GM20431 (cell line): ENCODE data around the gene JARID2.

Experiments
- in situ Hi-C: fragments of 300-500 bp; cut with MseI, MboI; formaldehyde crosslinking; loops from one replicate; pipeline ENCODE4 v1.15.0; 2020; ENCODE audit warnings: low sequenced_read_pairs; ENCODE audit not compliant: unreplicated experiment

JARID2 gene

GRCh38 chr6:15366003-15366535 is 120.2 kb downstream of the JARID2 start:
- in situ Hi-C loops, result no loop called here

GRCh38 chr6:15366879-15367278 is 121.0 kb downstream of the JARID2 start:
- in situ Hi-C loops, result no loop called here

GRCh38 chr6:15368186-15368585 is 122.3 kb downstream of the JARID2 start:
- in situ Hi-C loops, result no loop called here

GRCh38 chr6:15368873-15369272 is 123.0 kb downstream of the JARID2 start:
- in situ Hi-C loops, result no loop called here

GRCh38 chr6:15369838-15370237 is 124.0 kb downstream of the JARID2 start:
- in situ Hi-C loops, result no loop called here

- in situ Hi-C loops, result no loop called here
Measured at GRCh38 chr6:15370733-15371671, 125.1 kb downstream of the JARID2 start.

GRCh38 chr6:15372932-15373331 is 127.1 kb downstream of the JARID2 start:
- in situ Hi-C loops, result no loop called here

- in situ Hi-C loops, result no loop called here
Measured at GRCh38 chr6:15374119-15374518, 128.2 kb downstream of the JARID2 start.

- in situ Hi-C loops, result no loop called here
Measured at GRCh38 chr6:15375018-15375417, 129.1 kb downstream of the JARID2 start.

GRCh38 chr6:15375638-15376290 is 129.9 kb downstream of the JARID2 start:
- in situ Hi-C loops, result no loop called here

- in situ Hi-C loops, result no loop called here
Measured at GRCh38 chr6:15376900-15377487, 131.1 kb downstream of the JARID2 start.

GRCh38 chr6:15378272-15378671 is 132.4 kb downstream of the JARID2 start:
- in situ Hi-C loops, result no loop called here

GRCh38 chr6:15378866-15379265 is 133.0 kb downstream of the JARID2 start:
- in situ Hi-C loops, result no loop called here

- in situ Hi-C loops, result no loop called here
Measured at GRCh38 chr6:15380351-15380750, 134.5 kb downstream of the JARID2 start.

- in situ Hi-C loops, result no loop called here
Measured at GRCh38 chr6:15382089-15382488, 136.2 kb downstream of the JARID2 start.

GRCh38 chr6:15382712-15383111 is 136.8 kb downstream of the JARID2 start:
- in situ Hi-C loops, result no loop called here

- in situ Hi-C loops, result no loop called here
Measured at GRCh38 chr6:15384901-15385300, 139.0 kb downstream of the JARID2 start.

- in situ Hi-C loops, result no loop called here
Measured at GRCh38 chr6:15385521-15385920, 139.7 kb downstream of the JARID2 start.

- in situ Hi-C loops, result no loop called here
Measured at GRCh38 chr6:15386110-15386755, 140.4 kb downstream of the JARID2 start.

- in situ Hi-C loops, result no loop called here
Measured at GRCh38 chr6:15386756-15387112, 140.9 kb downstream of the JARID2 start.
